ENCODE results near the gene AS3MT. TPM values are rescaled to one million over a fixed set of nuclear protein-coding genes. Genes with fewer than 3 reads are reported as not detected.

AS3MT gene
- polyA plus RNA-seq, 2 of the 4 experiments (the other 2 are of a cell fraction) = 10.7 to 10.8 TPM

DNA sequence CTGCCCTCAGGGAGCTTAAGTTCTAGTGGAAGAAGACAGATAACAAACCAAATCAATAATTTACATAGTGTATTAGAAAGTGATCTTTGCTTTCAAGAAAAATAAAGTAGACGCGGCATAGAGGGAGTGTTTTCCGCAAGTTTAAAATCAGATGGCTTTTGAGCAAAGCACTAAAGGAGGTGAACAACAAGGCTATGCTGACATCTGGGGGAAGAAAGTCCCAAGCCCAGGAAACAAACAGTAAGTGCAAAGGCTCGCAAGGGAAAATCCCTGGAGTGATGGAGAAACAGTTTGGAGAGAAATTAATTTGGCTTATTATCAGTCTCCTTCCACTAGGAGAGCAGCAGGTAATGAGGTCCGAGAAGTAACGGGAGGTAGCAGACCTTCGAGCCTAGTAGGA is 46.9 kb downstream of the AS3MT start:
- ChIA-PET POLR2A (interaction anchor here (2.2 kb wide), 1 partner anchor 153 kb away, joined by 8 read pairs; no protein-coding TSS in a partner anchor), CTCF (interaction anchor here (0.8 to 10.5 kb wide), 15 partner anchors 8 to 451 kb away, joined by 3 to 199 read pairs (median 12); partner anchors contain the start of genes CYP17A1 and TAF5)
- no peak for TF ChIP-seq MAFK (IDR thresholded peaks at IDR 0.05; ENCODE audit: partially characterized antibody)
- TF ChIP-seq RAD21 (conservative IDR thresholded peaks at IDR 0.05 in 1 of 2, IDR thresholded peaks at IDR 0.05 in 1 of 2) = 0 out of 5 replicates have a peak, but pooled peaks of 1 of the 2 experiments have one; percentile 11
- FAIRE-seq (no peak), ATAC-seq (no peak), DNase-seq (ENCODE audit: low read depth in 1 of 2, low spot score in 1 of 2) (no peak)
- Histone ChIP-seq H3K9me3 (no peaks in the 10 kb centered on the region), H3K4me1 (peaks cover 22% of the 10 kb centered on the region), H3K4me3 (peak overlapping the region; percentile 59), H3K4me2 (peak overlapping the region; percentile 87), H3K27ac (no peak overlapping the region; a peak in 1 of 6 replicates)
- 64% methylated on average over 7 of the region's 7 CpGs for WGBS (ENCODE audit: missing lambda C conversion rate)

DNA sequence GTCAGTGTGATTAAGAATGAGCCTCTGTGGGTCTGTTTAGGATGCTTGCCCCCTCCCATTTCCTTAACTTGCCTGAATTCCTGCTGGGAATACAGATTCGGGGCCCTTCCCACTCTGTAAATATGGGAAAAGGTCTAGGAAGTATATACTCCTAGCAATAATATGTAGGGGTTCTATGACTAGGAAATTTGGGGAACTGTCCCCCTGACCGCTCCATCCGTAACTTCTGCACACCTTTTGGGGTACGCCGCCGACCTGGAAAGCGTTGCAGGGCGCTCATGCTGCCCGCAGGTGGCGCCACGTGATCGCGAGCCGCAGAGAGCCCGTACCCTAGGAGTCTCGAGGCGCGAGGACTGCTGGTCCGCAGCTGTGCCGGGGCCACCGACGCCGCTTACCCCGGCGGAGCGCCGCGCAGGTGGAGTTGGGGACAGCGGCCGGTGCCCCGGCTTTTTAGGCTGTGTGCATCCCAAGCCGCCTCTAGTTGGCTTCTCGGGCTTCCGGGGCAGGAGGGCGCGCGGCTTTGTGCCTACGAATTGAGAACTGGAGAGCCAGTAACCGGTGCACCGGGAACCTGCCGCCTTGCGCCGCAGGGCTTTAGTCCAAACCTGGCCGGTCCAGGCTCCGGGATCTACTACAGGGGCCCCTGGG is 48.2 kb downstream of the AS3MT start:
- TF ChIP-seq, protein P1, sequence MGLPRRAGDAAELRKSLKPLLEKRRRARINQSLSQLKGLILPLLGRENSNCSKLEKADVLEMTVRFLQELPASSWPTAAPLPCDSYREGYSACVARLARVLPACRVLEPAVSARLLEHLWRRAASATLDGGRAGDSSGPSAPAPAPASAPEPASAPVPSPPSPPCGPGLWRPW (IDR thresholded peaks at IDR 0.05) = no peak
- TF ChIP-seq SMC3 (IDR thresholded peaks at IDR 0.05) = peak; percentile 100
- TF ChIP-seq PHF8 (IDR thresholded peaks at IDR 0.05; ENCODE audit: borderline replicate concordance, low read depth) = peak; percentile 58; the same call in 1 of the 2 replicates
- TF ChIP-seq GATA3 (IDR thresholded peaks at IDR 0.05; ENCODE audit: borderline replicate concordance) = 0 out of 2 replicates have a peak, but pooled peaks have one; percentile 11
- 0 out of 2 replicates have a peak, but pooled peaks have one; percentile 53 for TF ChIP-seq TFCP2L1 (CRISPR knock-in tag; IDR thresholded peaks at IDR 0.05)
- TF ChIP-seq, protein P2, sequence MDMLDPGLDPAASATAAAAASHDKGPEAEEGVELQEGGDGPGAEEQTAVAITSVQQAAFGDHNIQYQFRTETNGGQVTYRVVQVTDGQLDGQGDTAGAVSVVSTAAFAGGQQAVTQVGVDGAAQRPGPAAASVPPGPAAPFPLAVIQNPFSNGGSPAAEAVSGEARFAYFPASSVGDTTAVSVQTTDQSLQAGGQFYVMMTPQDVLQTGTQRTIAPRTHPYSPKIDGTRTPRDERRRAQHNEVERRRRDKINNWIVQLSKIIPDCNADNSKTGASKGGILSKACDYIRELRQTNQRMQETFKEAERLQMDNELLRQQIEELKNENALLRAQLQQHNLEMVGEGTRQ (IDR thresholded peaks at IDR 0.05) = no peak
- peak; percentile 97 to 100 for TF ChIP-seq RAD21 (conservative IDR thresholded peaks at IDR 0.05 in 1 of 2, IDR thresholded peaks at IDR 0.05 in 1 of 2)
- TF ChIP-seq KDM5A (IDR thresholded peaks at IDR 0.05) = peak; percentile 92
- TF ChIP-seq CTCF (IDR thresholded peaks at IDR 0.05) = peak; percentile 99
- peak; percentile 71; the same call in 1 of the 2 replicates for TF ChIP-seq E2F6 (IDR thresholded peaks at IDR 0.05; ENCODE audit: borderline replicate concordance, low read depth)
- no peak for TF ChIP-seq NPAS2 (CRISPR knock-in tag; IDR thresholded peaks at IDR 0.05; ENCODE audit: borderline replicate concordance)
- no peak for TF ChIP-seq POLR2AphosphoS2 (conservative IDR thresholded peaks at IDR 0.05; ENCODE audit: low read length)
- TF ChIP-seq TP53 (CRISPR knock-in tag; IDR thresholded peaks at IDR 0.05) = peak; percentile 57; the same call in 1 of the 2 replicates
- no peak for FAIRE-seq
- H3K27ac ChIP-seq = peak overlapping the region; percentile 41 to 79; a peak in 4 of 6 replicates
- DNase-seq (ENCODE audit: low read depth in 1 of 2, low spot score in 1 of 2) = peak; percentile 60 to 74
- no peaks in the 10 kb centered on the region for H3K9me3 ChIP-seq
- WGBS (ENCODE audit: missing lambda C conversion rate) = 2% methylated on average over 10 of the region's 45 CpGs
- peak overlapping the region; percentile 59 for H3K4me3 ChIP-seq
- ChIA-PET CTCF (interaction anchor here (0.5 to 10.5 kb wide), 79 partner anchors 9 to 569 kb away, joined by 3 to 199 read pairs (median 4); partner anchors contain the start of genes CYP17A1, INA and TAF5), POLR2A (interaction anchor here (0.6 to 2.2 kb wide), 12 partner anchors 12 to 324 kb away, joined by 3 to 9 read pairs (median 3); no protein-coding TSS in a partner anchor)
- peak; percentile 71 to 79 for ATAC-seq
- peak overlapping the region; percentile 87 for H3K4me2 ChIP-seq
- peaks cover 28% of the 10 kb centered on the region for H3K4me1 ChIP-seq

Measured in A549 (cell line).